Ovary (tissue), 3 donors: ENCODE data around the gene SCGB1D1.

Source experiments
- EP300 ChIP-seq: sonication (generic); formaldehyde crosslinking; IDR thresholded peaks from one replicate; pipeline ENCODE4 v1.6.1; 2017; ENCODE audit warnings: antibody characterized with exemption
- TF ChIP-seq, protein P1 (sequence below), 3 donors: fragments of 450-650 bp in 2 of 3; fragments of 200-600 bp in 1 of 3; IDR thresholded peaks; one replicate each; pipeline versions ENCODE4 v1.5.1 to v1.8.0; 2016 to 2022; ENCODE audit warnings: antibody characterized with exemption in 3 of 3, mild to moderate bottlenecking in 1 of 3
- donor health status: DM: no; HTN: no; CAD: no.

DNA sequence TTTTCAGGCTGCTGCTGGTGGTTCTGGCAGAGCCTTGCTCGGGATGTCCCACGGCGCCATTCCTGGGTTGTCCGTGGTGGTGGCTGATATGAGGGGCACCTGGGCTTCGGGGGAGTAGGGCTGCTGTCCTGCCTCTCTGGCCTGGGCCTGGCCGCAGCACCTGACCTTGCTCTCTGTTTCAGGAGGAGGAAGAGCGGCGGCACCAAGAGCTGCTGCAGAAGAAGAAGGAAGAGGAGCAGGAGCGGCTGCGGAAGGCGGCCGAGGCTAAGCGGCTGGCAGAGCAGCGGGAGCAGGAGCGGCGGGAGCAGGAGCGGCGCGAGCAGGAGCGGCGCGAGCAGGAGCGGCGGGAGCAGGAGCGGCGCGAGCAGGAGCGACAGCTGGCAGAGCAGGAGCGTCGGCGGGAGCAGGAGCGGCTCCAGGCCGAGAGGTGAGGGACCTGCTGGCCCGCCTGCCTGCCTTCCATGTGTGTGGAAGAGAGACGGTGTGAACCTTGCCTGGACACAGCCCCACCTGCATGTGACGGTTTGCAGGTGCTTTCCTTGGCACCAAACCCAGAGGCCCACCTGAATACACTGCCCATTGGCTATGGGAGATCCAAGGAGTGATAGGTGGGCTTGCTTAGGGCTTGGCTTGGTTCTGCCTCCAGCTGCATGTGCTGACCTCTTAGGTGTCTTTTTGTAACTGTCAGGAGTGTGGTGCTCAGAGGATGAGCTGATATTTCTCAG, 43.4 kb upstream of the SCGB1D1 start:
- TF ChIP-seq, protein P1, sequence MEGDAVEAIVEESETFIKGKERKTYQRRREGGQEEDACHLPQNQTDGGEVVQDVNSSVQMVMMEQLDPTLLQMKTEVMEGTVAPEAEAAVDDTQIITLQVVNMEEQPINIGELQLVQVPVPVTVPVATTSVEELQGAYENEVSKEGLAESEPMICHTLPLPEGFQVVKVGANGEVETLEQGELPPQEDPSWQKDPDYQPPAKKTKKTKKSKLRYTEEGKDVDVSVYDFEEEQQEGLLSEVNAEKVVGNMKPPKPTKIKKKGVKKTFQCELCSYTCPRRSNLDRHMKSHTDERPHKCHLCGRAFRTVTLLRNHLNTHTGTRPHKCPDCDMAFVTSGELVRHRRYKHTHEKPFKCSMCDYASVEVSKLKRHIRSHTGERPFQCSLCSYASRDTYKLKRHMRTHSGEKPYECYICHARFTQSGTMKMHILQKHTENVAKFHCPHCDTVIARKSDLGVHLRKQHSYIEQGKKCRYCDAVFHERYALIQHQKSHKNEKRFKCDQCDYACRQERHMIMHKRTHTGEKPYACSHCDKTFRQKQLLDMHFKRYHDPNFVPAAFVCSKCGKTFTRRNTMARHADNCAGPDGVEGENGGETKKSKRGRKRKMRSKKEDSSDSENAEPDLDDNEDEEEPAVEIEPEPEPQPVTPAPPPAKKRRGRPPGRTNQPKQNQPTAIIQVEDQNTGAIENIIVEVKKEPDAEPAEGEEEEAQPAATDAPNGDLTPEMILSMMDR (IDR thresholded peaks at IDR 0.05): no peak
- TF ChIP-seq EP300: no peak
